SU-DHL-6 (cell line): ENCODE measurements around the gene NOP14.
"Not testable (repeated sequence)": the region's sequence is repeated elsewhere in the genome, so short reads cannot be mapped to it uniquely, and the experiment has no call there.

Experiments used
- H2AFZ ChIP-seq: fragments of 200-600 bp; sonication (generic); 2 replicates; pipeline ENCODE4 v1.6.1; 2014; ENCODE audit warnings: low read depth, mild to moderate bottlenecking, moderate library complexity, mixed read lengths, antibody characterized with exemption, low read length; ENCODE audit not compliant: severe bottlenecking
- H3F3A ChIP-seq: fragments of 200-600 bp; shearing (Covaris generic); 2 replicates; pipeline ENCODE4 v1.6.0; 2016; ENCODE audit warnings: antibody characterized with exemption, mild to moderate bottlenecking; ENCODE audit not compliant: insufficient read depth
- H3K27ac ChIP-seq: fragments of 200-600 bp; sonication (generic); 2 replicates; pipeline ENCODE4 v1.5.1; 2016; ENCODE audit warnings: low read depth, mild to moderate bottlenecking, low read length, moderate library complexity, mixed read lengths
- H3K27me3 ChIP-seq: fragments of 200-600 bp; sonication (generic), shearing (Covaris generic); 2 replicates; pipeline ENCODE4 v1.6.0; 2014; ENCODE audit warnings: mild to moderate bottlenecking, low read length
- H3K36me3 ChIP-seq: fragments of 200-600 bp; sonication (generic); 2 replicates; pipeline ENCODE4 v1.6.1; 2014; ENCODE audit warnings: mild to moderate bottlenecking, low read length, mixed read lengths
- H3K4me2 ChIP-seq: fragments of 300-600, 200-600 bp; shearing (Covaris generic), sonication (generic); 2 replicates; pipeline ENCODE4 v1.6.0; 2014; ENCODE audit warnings: low read length, low read depth, mild to moderate bottlenecking; ENCODE audit not compliant: poor library complexity, severe bottlenecking
- H3K4me3 ChIP-seq: fragments of 200-600 bp; sonication (generic); 2 replicates; pipeline ENCODE4 v1.5.1; 2014; ENCODE audit warnings: antibody characterized with exemption, low read length, mild to moderate bottlenecking, mixed read lengths; ENCODE audit not compliant: insufficient read depth, poor library complexity, severe bottlenecking
- H3K79me2 ChIP-seq: fragments of 200-600 bp; sonication (generic); 2 replicates; pipeline ENCODE4 v1.6.1; 2014; ENCODE audit warnings: mild to moderate bottlenecking, low read length, moderate library complexity; ENCODE audit not compliant: insufficient read depth
- H3K9ac ChIP-seq: fragments of 200-600 bp; sonication (generic); 2 replicates; pipeline ENCODE4 v1.7.0; 2014; ENCODE audit warnings: mild to moderate bottlenecking, low read length
- H3K9me2 ChIP-seq: fragments of 200-600 bp; sonication (generic); replicated peaks from 2 replicates; pipeline ENCODE4 v1.6.1; 2014; ENCODE audit warnings: low read length; ENCODE audit not compliant: insufficient read depth
- H3K9me3 ChIP-seq: fragments of 200-600 bp; sonication (generic); 2 replicates; pipeline ENCODE4 v1.6.1; 2014; ENCODE audit warnings: low read length, mixed read lengths; ENCODE audit not compliant: insufficient read depth
- H4K20me1 ChIP-seq: fragments of 200-600 bp; sonication (generic); 2 replicates; pipeline ENCODE4 v1.6.1; 2014; ENCODE audit warnings: low read depth, mild to moderate bottlenecking, antibody characterized with exemption, low read length, moderate library complexity, mixed read lengths
- CTCF ChIP-seq: fragments of 200-600 bp; sonication (generic); IDR thresholded peaks from one replicate; pipeline ENCODE4 v1.5.1; 2017; ENCODE audit warnings: antibody characterized with exemption, mild to moderate bottlenecking, low read length, moderate library complexity; ENCODE audit not compliant: insufficient read depth, poor library complexity, severe bottlenecking
- EZH2phosphoT487 ChIP-seq: fragments of 200-600 bp; sonication (generic), shearing (Covaris generic); conservative IDR thresholded peaks from 2 replicates; pipeline ENCODE4 v1.6.1; 2018; ENCODE audit warnings: mild to moderate bottlenecking, antibody characterized with exemption, low read length, moderate library complexity, mixed read lengths

The NOP14 gene

GRCh38 chr4:2948895-2949781, 14.1 kb downstream of the NOP14 start:
- no peak for TF ChIP-seq EZH2phosphoT487
- TF ChIP-seq CTCF, result no peak
- Histone ChIP-seq H3K4me3 (no peak overlapping the region), H3F3A (peaks cover 12% of the 10 kb centered on the region)

GRCh38 chr4:2947926-2948325, 15.3 kb downstream of the NOP14 start:
- no peak overlapping the region for H2AFZ ChIP-seq
- no peak overlapping the region for H3K4me2 ChIP-seq
- no peaks in the 10 kb centered on the region for H3K79me2 ChIP-seq
- H3F3A ChIP-seq, result peaks cover 2% of the 10 kb centered on the region; the same call in 1 of the 2 replicates
- H3K9me3 ChIP-seq, result no peaks in the 10 kb centered on the region
- no peak overlapping the region for H3K9ac ChIP-seq
- peaks cover 20% of the 10 kb centered on the region for H3K36me3 ChIP-seq
- TF ChIP-seq CTCF (no peak), EZH2phosphoT487 (no peak)
- no peaks in the 10 kb centered on the region for H3K9me2 ChIP-seq
- no peaks in the 10 kb centered on the region for H3K27me3 ChIP-seq
- H3K4me3 ChIP-seq, result no peak overlapping the region
- no peaks in the 10 kb centered on the region for H4K20me1 ChIP-seq
- H3K27ac ChIP-seq, result no peak overlapping the region

More at GRCh38 chr4:2948895-2949781, 14.1 kb downstream of the NOP14 start:
- no peaks in the 10 kb centered on the region for H4K20me1 ChIP-seq
- no peaks in the 10 kb centered on the region for H3K9me2 ChIP-seq
- H3K27ac ChIP-seq, result no peak overlapping the region
- H3K27me3 ChIP-seq, result no peaks in the 10 kb centered on the region
- peaks cover 20% of the 10 kb centered on the region for H3K36me3 ChIP-seq
- H3K9ac ChIP-seq, result no peak overlapping the region
- H2AFZ ChIP-seq, result no peak overlapping the region
- no peaks in the 10 kb centered on the region for H3K9me3 ChIP-seq
- H3K4me2 ChIP-seq, result no peak overlapping the region
- no peaks in the 10 kb centered on the region for H3K79me2 ChIP-seq

GRCh38 chr4:2946812-2947600, 16.2 kb downstream of the NOP14 start:
- Histone ChIP-seq H3K4me3 (no peak overlapping the region), H3K27ac (no peak overlapping the region), H2AFZ (no peak overlapping the region), H3K9me3 (no peaks in the 10 kb centered on the region), H3K9ac (no peak overlapping the region), H3K79me2 (no peaks in the 10 kb centered on the region), H3K36me3 (peaks cover 18% of the 10 kb centered on the region), H4K20me1 (no peaks in the 10 kb centered on the region), H3K4me2 (no peak overlapping the region), H3K27me3 (no peaks in the 10 kb centered on the region), H3F3A (no peaks in the 10 kb centered on the region), H3K9me2 (no peaks in the 10 kb centered on the region)
- no peak for TF ChIP-seq CTCF
- TF ChIP-seq EZH2phosphoT487, result no peak

- H3K4me2 ChIP-seq, H3K27me3 ChIP-seq, H4K20me1 ChIP-seq, H3K27ac ChIP-seq, H3K9me3 ChIP-seq, H3K9me2 ChIP-seq, H2AFZ ChIP-seq, H3F3A ChIP-seq, H3K9ac ChIP-seq, H3K4me3 ChIP-seq, H3K79me2 ChIP-seq: not testable (repeated sequence)
- H3K36me3 ChIP-seq, result peaks cover 15% of the 10 kb centered on the region
Observed at GRCh38 chr4:2945619-2946604, 17.3 kb downstream of the NOP14 start.
